OCI-LY1 (cell line): ENCODE measurements around the gene SRD5A3.

Source experiments
- EZH2 ChIP-seq: fragments of 200-600 bp; sonication (generic), shearing (Covaris generic); IDR thresholded peaks from 2 replicates; pipeline ENCODE4 v1.8.0; 2017; ENCODE audit warnings: borderline replicate concordance, mixed run types, mild to moderate bottlenecking, antibody characterized with exemption, low read length, moderate library complexity, mixed read lengths
- TF ChIP-seq, protein P1 (sequence below): fragments of 200-600 bp; sonication (generic), shearing (Covaris generic); IDR thresholded peaks from 2 replicates; pipeline ENCODE4 v1.5.1; 2017; ENCODE audit warnings: mild to moderate bottlenecking, antibody characterized with exemption, low read length, moderate library complexity, mixed read lengths

DNA sequence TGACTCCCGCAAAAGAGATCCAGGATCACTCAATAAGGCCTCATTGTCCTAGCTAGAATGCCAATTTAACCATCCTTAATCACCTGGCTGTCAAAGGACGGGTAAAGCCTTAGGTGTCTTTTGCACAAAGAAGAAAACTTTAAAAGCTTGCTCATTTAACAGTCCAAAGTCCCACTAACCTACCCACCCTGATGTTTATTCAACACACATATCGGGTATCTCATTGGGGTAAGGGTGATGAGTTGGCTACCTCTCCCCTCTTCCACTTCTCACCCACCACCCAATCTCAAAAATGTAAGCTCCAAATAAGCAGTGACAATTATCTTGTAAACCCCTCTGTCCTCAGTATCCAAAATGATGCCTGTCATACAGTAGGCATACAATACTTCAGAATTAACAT, 988 bp upstream of the SRD5A3 start:
- TF ChIP-seq, protein P1, sequence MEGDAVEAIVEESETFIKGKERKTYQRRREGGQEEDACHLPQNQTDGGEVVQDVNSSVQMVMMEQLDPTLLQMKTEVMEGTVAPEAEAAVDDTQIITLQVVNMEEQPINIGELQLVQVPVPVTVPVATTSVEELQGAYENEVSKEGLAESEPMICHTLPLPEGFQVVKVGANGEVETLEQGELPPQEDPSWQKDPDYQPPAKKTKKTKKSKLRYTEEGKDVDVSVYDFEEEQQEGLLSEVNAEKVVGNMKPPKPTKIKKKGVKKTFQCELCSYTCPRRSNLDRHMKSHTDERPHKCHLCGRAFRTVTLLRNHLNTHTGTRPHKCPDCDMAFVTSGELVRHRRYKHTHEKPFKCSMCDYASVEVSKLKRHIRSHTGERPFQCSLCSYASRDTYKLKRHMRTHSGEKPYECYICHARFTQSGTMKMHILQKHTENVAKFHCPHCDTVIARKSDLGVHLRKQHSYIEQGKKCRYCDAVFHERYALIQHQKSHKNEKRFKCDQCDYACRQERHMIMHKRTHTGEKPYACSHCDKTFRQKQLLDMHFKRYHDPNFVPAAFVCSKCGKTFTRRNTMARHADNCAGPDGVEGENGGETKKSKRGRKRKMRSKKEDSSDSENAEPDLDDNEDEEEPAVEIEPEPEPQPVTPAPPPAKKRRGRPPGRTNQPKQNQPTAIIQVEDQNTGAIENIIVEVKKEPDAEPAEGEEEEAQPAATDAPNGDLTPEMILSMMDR: no peak
- TF ChIP-seq EZH2: no peak
